HEK293T (cell line): Measurements from ENCODE around the gene HOXB4.
A peak's percentile ranks its signal among the peaks of the same experiment; 100 is the strongest.

Experiments
- BHLHE40 ChIP-seq: fragments of 450-650 bp; IDR thresholded peaks from 2 replicates; pipeline ENCODE4 v1.6.1; 2016; ENCODE audit warnings: mild to moderate bottlenecking, moderate library complexity, borderline replicate concordance
- FOXM1 ChIP-seq: fragments of 450-650 bp; IDR thresholded peaks from 2 replicates; pipeline ENCODE4 v1.6.1; 2017; ENCODE audit warnings: mild to moderate bottlenecking, borderline replicate concordance
- HDGF ChIP-seq: fragments of 450-650 bp; IDR thresholded peaks from 2 replicates; pipeline ENCODE4 v1.6.1; 2017; ENCODE audit warnings: antibody characterized with exemption, borderline replicate concordance
- NFRKB ChIP-seq: fragments of 450-650 bp; IDR thresholded peaks from 2 replicates; pipeline ENCODE4 v1.6.1; 2016; ENCODE audit warnings: mild to moderate bottlenecking, moderate library complexity
- SP1 ChIP-seq: fragments of 450-650 bp; IDR thresholded peaks from 2 replicates; pipeline ENCODE4 v1.6.1; 2017
- SUZ12 ChIP-seq: fragments of 450-650 bp; IDR thresholded peaks from 2 replicates; pipeline ENCODE4 v1.6.1; 2016; ENCODE audit warnings: mild to moderate bottlenecking
- TARDBP ChIP-seq: fragments of 450-650 bp; IDR thresholded peaks from 2 replicates; pipeline ENCODE4 v1.6.1; 2016
- ZNF384 ChIP-seq: fragments of 450-650 bp; IDR thresholded peaks from 2 replicates; pipeline ENCODE4 v1.6.1; 2016

DNA sequence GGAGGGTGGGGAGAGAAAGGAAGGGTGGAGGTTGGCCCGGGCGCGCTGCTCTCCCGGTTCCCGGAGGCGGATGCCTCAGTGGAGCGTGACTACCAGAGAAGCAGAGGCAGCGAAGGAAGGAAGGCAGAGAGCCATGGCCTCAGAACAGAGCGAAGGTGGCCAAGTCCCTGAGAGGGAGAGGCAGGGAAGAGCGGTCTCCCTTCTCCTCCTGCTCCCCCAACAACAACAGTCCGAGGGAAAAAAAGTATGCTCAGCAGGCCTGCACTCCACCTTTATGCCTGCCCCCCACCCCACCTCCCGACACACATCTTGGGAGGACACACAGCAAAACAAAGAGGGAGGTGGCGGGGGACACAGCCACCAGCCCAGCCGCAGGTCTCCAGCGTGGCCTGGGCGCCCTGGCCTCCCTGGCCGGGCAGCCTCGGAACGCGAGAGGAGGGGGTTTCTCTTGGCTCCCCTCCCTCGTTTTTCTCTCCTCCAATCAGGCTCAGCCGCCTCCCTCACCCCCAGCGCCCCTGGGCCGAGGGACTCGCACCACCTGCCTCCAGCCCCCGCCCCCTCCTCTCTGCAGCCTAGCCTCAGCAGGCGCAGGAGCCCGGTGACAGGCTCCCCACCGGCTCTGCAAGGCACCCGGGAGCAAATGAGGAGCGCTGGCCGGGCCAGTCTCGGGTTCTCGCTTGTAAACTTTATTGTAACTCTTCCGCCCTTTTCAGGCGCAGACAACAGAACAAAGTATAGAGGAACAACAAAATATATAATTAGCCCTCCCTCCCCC, 33.7 kb upstream of the HOXB4 start:
- TF ChIP-seq SUZ12 (no peak), HDGF (peak; percentile 76; the same call in 1 of the 2 replicates), TARDBP (no peak), FOXM1 (0 out of 2 replicates have a peak, but pooled peaks have one; percentile 4), SP1 (no peak), BHLHE40 (no peak), ZNF384 (no peak), NFRKB (no peak)
